HG03139 (cell line): ENCODE results near the gene AEBP1.

ENCODE experiments used
- ATAC-seq: cut with Tn5 transposase; IDR thresholded peaks from one replicate; pipeline ENCODE4 v1.9.1; 2021; ENCODE audit not compliant: unreplicated experiment

The AEBP1 gene

GRCh38 chr7:44153948-44154335 lies 49.8 kb downstream of the AEBP1 start:
- ATAC-seq, result no peak

GRCh38 chr7:44154703-44155102 lies 50.6 kb downstream of the AEBP1 start:
- ATAC-seq, result no peak

GRCh38 chr7:44155191-44156185 lies 51.3 kb downstream of the AEBP1 start:
- ATAC-seq, result no peak

GRCh38 chr7:44156453-44157010 lies 52.4 kb downstream of the AEBP1 start:
- ATAC-seq, result no peak

GRCh38 chr7:44157116-44158080 lies 53.3 kb downstream of the AEBP1 start:
- ATAC-seq, result no peak

GRCh38 chr7:44158096-44158872 lies 54.1 kb downstream of the AEBP1 start:
- no peak for ATAC-seq

GRCh38 chr7:44158873-44159631 lies 54.9 kb downstream of the AEBP1 start:
- no peak for ATAC-seq

GRCh38 chr7:44159824-44160630 lies 55.9 kb downstream of the AEBP1 start:
- no peak for ATAC-seq

- ATAC-seq, result no peak
Measured at GRCh38 chr7:44161371-44161770, 57.2 kb downstream of the AEBP1 start.

GRCh38 chr7:44162179-44162578 lies 58.0 kb downstream of the AEBP1 start:
- ATAC-seq, result no peak

- no peak for ATAC-seq
Measured at GRCh38 chr7:44162785-44163395, 58.7 kb downstream of the AEBP1 start.

GRCh38 chr7:44163591-44163990 lies 59.4 kb downstream of the AEBP1 start:
- ATAC-seq, result no peak
